ENCODE measurements around the gene RCAN1.
A peak's percentile ranks its signal among the peaks of the same experiment; 100 is the strongest.

The RCAN1 gene

DNA sequence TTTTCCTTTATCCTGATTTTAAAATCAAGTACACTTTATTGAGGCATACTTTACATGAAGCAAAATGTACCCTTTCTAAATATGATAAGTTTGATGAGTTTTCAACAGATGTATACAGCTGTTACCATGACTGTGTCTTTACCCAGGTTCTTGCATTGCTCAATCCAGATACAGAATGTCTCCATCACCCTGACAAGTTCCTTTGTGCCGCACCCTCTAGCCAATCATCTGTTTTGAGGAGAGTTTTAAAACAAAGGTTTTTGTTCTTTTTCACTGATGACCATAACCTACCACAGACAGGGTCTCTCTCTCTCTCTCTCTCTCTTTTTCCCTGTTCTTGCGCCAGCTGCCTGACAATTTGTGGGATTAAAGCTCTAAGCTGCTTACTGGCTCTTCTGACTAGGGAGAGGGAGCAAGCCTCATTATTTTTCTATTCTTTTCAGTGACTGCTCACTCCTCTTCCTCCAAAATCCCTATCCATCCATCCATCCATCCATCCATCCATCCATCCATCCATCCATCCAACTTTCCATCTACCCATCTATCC lies 101.7 kb downstream of the RCAN1 start:
- TF ChIP-seq CTCF (IDR thresholded peaks at IDR 0.05), result no peak
- H3K27ac ChIP-seq, result no peak overlapping the region

DNA sequence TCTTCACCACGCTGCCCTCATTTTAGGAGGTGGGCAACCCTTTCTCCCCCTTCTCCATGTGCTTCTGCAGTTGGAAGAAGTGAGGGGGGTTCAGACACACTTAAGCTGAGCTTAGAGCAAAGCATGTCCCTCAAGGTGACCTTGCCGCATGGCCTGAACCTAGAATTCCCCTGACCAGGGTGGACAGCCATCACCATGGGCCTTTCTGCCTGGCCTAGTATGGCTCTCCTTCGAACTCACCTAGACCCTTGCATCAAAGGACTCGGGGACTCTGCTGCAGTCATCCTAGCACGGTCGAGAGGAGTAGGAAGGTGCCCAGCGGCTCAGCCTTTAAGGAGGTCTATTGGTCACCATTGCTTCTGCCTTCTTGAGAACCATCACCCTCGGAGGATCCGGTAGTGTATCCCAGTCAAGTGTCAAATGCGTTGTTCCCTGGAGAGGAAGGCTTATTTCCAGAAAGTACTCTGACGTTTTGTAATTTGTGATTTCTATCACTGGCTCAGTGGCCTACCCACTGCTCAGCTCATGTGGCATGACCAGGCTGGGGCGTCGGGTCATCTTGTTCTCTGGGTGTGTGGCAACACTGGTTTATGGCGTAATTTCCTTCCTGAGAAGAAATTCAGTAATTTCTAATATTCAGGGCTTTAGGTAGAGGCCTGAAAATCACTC lies 103.0 kb downstream of the RCAN1 start, which contains the start of gene KCNE1:
TSS of gene KCNE1 (minus strand) at position 424 of the 669 bp plus-strand sequence. CDS start 62,576 bp downstream, outside the sequence.
- no peak for DNase-seq (ENCODE audit: low spot score)
- Histone ChIP-seq H3K27ac (peak within 1 kb of the TSS; percentile 9 to 84), H3K4me3 (peak within 1 kb of the TSS; percentile 42)
- no peak for TF ChIP-seq CTCF (IDR thresholded peaks at IDR 0.05)

More for the DNA sequence above, 101.7 kb downstream of the RCAN1 start:
- H3K4me3 ChIP-seq, result no peak overlapping the region
- no peak for DNase-seq (ENCODE audit: low spot score)

- peak overlapping the region; percentile 42 for H3K4me3 ChIP-seq
- TF ChIP-seq CTCF (IDR thresholded peaks at IDR 0.05), result no peak
- DNase-seq (ENCODE audit: low spot score), result no peak
- peak overlapping the region in 1 of 2 donors; percentile 84 for H3K27ac ChIP-seq
These were observed 103.7 kb downstream of the RCAN1 start for GRCh38 chr21:34511181-34511580.

DNA sequence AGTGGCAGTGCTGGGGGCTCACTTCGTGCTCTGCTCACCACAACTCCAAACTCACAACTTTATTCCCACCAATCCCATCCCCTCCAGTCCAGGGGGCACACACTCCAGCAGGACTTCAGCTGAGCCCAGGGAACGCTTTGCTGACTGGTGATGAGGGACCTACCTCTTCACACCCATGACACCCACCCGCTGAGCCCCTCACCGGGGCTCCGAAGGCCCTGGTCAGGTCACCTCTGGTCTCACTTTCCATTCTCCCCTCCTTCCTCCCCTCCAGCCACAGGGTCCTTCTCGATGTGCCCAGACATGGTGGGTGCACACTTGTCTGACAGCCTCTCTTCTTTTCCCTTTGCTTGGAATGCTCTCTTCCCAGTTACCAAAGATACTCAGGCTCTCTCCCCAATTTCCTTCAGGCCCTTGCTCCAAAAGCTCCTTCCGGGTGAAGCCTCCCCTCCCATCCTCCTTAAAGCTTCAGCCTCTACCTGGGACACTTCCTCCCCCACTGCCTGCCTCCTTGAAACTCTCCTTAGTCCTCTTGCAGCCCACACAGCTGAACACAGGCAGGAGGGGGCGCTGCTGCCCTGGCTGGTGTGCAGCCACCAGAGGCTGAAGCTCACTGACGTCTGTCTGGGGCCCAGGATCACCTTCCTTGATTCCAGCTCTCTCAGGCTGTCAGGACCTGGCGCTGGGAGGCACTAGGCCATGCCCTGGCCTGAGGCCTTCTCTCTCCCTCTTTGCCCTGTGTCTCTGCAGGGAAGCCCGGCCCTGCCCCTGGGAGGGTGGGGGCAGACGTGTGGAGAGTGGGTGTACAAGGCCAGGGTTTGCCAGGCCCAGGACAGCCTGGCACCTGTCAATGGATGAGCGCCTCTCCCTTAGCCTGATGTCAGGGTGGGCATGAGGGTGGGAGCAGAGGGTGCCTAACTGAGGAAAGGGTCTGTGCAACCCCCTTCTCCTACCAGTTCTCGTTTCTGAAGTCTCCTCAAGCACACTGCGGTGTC lies 104.5 kb downstream of the RCAN1 start:
- Histone ChIP-seq H3K4me3 (peak overlapping the region; percentile 42), H3K27ac (no peak overlapping the region)
- peak; percentile 83 for DNase-seq (ENCODE audit: low spot score)
- TF ChIP-seq CTCF (IDR thresholded peaks at IDR 0.05), result peak; percentile 49

- Histone ChIP-seq H3K4me3 (no peak overlapping the region), H3K27ac (no peak overlapping the region)
- no peak for DNase-seq (ENCODE audit: low spot score)
- TF ChIP-seq CTCF (IDR thresholded peaks at IDR 0.05), result no peak
These were observed 105.8 kb downstream of the RCAN1 start for GRCh38 chr21:34509151-34509550.

DNA sequence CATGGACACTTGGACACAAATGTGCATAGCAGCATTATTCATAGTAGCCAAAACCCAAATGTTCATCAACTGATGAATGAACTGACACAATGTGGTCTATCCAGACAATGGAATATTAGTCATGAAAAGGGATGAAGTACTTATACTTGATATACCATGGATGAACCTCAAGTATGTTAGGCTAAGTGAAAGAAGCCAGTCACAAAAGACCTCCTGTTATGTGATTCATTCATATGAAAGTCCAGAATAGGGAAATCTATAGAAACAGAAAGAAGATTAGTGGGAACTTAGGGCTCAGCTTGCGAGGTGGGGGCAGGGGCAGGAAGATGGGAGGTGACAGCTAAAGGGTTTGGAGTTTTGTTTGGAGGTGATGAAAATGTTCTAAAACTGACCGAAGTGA lies 110.3 kb downstream of the RCAN1 start:
- TF ChIP-seq CTCF (IDR thresholded peaks at IDR 0.05), result no peak
- Histone ChIP-seq H3K4me3 (no peak overlapping the region), H3K27ac (no peak overlapping the region)
- DNase-seq (ENCODE audit: low spot score), result no peak

Data from coronary artery (tissue), 2 donors.